CD4-positive, alpha-beta memory T cell (primary cell): ENCODE data around the gene GALNT13. TPM values are rescaled to one million over a fixed set of nuclear protein-coding genes. Genes with fewer than 3 reads are reported as not detected.
"Not testable (repeated sequence)": the region's sequence is repeated elsewhere in the genome, so short reads cannot be mapped to it uniquely, and the experiment has no call there.

ENCODE experiments used
- CTCF ChIA-PET: fragments of 350-600 bp; sonication (Branson Sonifier 250); formaldehyde crosslinking; loops from one replicate; lab custom pipeline; 2021; ENCODE audit warnings: inconsistent platforms; ENCODE audit not compliant: partially characterized antibody; lab: Charles Lee
- POLR2A ChIA-PET: fragments of 350-600 bp; sonication (Branson Sonifier 250); formaldehyde crosslinking; loops from one replicate; lab custom pipeline; 2021; ENCODE audit not compliant: partially characterized antibody; lab: Charles Lee
- DNase-seq, 5 donors: peaks; one replicate each; pipeline versions ENCODE4 v3.0.0 to v3.0.0-alpha.2; 2020 to 2022; ENCODE audit warnings: mixed read lengths in 1 of 5
- H3K27ac ChIP-seq: one replicate; pipeline ENCODE4 v1.7.0; 2013; ENCODE audit warnings: low read depth, low read length
- H3K27me3 ChIP-seq: 2 replicates; pipeline ENCODE4 v1.7.0; 2013; ENCODE audit warnings: mild to moderate bottlenecking, low read length, moderate library complexity; ENCODE audit not compliant: insufficient read depth
- H3K36me3 ChIP-seq: 2 replicates; pipeline ENCODE4 v1.7.0; 2013; ENCODE audit warnings: mild to moderate bottlenecking, low read length, moderate library complexity; ENCODE audit not compliant: insufficient read depth
- H3K4me1 ChIP-seq: 2 replicates; pipeline ENCODE4 v1.7.0; 2013; ENCODE audit warnings: mild to moderate bottlenecking, low read length, moderate library complexity; ENCODE audit not compliant: insufficient read depth
- H3K4me3 ChIP-seq, 2 donors: one replicate each; pipeline ENCODE4 v1.7.0; 2013; ENCODE audit warnings: low read length in 2 of 2, mild to moderate bottlenecking in 1 of 2
- H3K9me3 ChIP-seq, 2 donors: one replicate each; pipeline ENCODE4 v1.7.0; 2013; ENCODE audit warnings: low read length in 2 of 2, control low read depth in 1 of 2; ENCODE audit not compliant: control insufficient read depth in 1 of 2
- H3K27ac Mint-ChIP-seq, 7 donors: one replicate each; pipeline ENCODE4 v1.8.0; 2020 to 2021; ENCODE audit warnings: mixed read lengths in 7 of 7, mild to moderate bottlenecking in 6 of 7, inconsistent platforms in 3 of 7, moderate library complexity in 3 of 7
- H3K27me3 Mint-ChIP-seq, 2 donors: one replicate each; pipeline ENCODE4 v1.8.0; 2020 to 2021; ENCODE audit warnings: mixed read lengths in 2 of 2
- H3K36me3 Mint-ChIP-seq, 2 donors: one replicate each; pipeline ENCODE4 v1.8.0; 2020 to 2021; ENCODE audit warnings: mixed read lengths in 2 of 2, inconsistent platforms in 1 of 2, mild to moderate bottlenecking in 1 of 2
- H3K4me1 Mint-ChIP-seq, 4 donors: one replicate each; pipeline ENCODE4 v1.8.0; 2020 to 2021; ENCODE audit warnings: mixed read lengths in 4 of 4, mild to moderate bottlenecking in 1 of 4
- H3K4me3 Mint-ChIP-seq, 8 donors: one replicate each; pipeline ENCODE4 v1.8.0; 2020 to 2021; ENCODE audit warnings: mixed read lengths in 8 of 8, mild to moderate bottlenecking in 7 of 8, moderate library complexity in 6 of 8, inconsistent platforms in 3 of 8
- H3K9me3 Mint-ChIP-seq, 8 donors: one replicate each; pipeline ENCODE4 v1.8.0; 2020 to 2021; ENCODE audit warnings: mixed read lengths in 8 of 8, mild to moderate bottlenecking in 5 of 8, inconsistent platforms in 3 of 8, moderate library complexity in 1 of 8
- intact Hi-C: fragments of 100-400 bp; cut with micrococcal nuclease; formaldehyde crosslinking; loops from one replicate; pipeline ENCODE4 v1.15.1; 2023
- polyA plus RNA-seq, 2 donors: library from polyadenylated mRNA; unstranded; fragments of 300-500 nt; fragmentation: Illumina TruSeq; gene quantifications; one replicate each; pipeline ENCODE4 v1.2.3, GENCODE V29; 2021
- total RNA-seq, 2 experiments: library from RNA; stranded (reverse); gene quantifications; one replicate each; pipeline ENCODE4 v1.2.3, GENCODE V29; 2021

GALNT13 gene
- total and polyA plus RNA-seq, 4 experiments from 2014 or later = 0.79 TPM; not detected in 3

GRCh38 chr2:154462634-154463033, 590.9 kb downstream of the GALNT13 start:
- ChIA-PET CTCF (no interaction called here), POLR2A (no interaction called here)
- H3K27ac Mint-ChIP-seq = no peak overlapping the region
- no peak overlapping the region for H3K4me3 ChIP-seq
- no peak overlapping the region for H3K4me3 Mint-ChIP-seq
- intact Hi-C loops = no loop called here
- H3K27me3 Mint-ChIP-seq = no peaks in the 10 kb centered on the region
- no peaks in the 10 kb centered on the region for H3K36me3 ChIP-seq
- H3K27ac ChIP-seq = no peak overlapping the region
- no peaks in the 10 kb centered on the region for H3K36me3 Mint-ChIP-seq
- H3K27me3 ChIP-seq = no peaks in the 10 kb centered on the region
- peaks cover 0 to 7% (median 1%) of the 10 kb centered on the region in 8 donors for H3K9me3 Mint-ChIP-seq
- H3K9me3 ChIP-seq = no peaks in the 10 kb centered on the region
- DNase-seq = no peak
- no peaks in the 10 kb centered on the region for H3K4me1 ChIP-seq
- no peaks in the 10 kb centered on the region for H3K4me1 Mint-ChIP-seq

- Histone ChIP-seq H3K27me3 (no peaks in the 10 kb centered on the region), H3K4me3 (no peak overlapping the region), H3K9me3 (peaks cover 0 to 4% of the 10 kb centered on the region in 2 donors), H3K36me3 (no peaks in the 10 kb centered on the region), H3K4me1 (no peaks in the 10 kb centered on the region), H3K27ac (no peak overlapping the region)
- H3K27me3 Mint-ChIP-seq = no peaks in the 10 kb centered on the region
- H3K36me3 Mint-ChIP-seq = no peaks in the 10 kb centered on the region
- peaks cover 0 to 4% (median 0%) of the 10 kb centered on the region in 8 donors for H3K9me3 Mint-ChIP-seq
- ChIA-PET CTCF (no interaction called here), POLR2A (no interaction called here)
- intact Hi-C loops = no loop called here
- H3K4me1 Mint-ChIP-seq = no peaks in the 10 kb centered on the region
- H3K4me3 Mint-ChIP-seq = no peak overlapping the region
- no peak for DNase-seq
- H3K27ac Mint-ChIP-seq = no peak overlapping the region
Observed at GRCh38 chr2:154466226-154466625, 594.5 kb downstream of the GALNT13 start.

GRCh38 chr2:154470376-154470775, 598.7 kb downstream of the GALNT13 start:
- Mint-ChIP-seq H3K27me3 (no peaks in the 10 kb centered on the region), H3K9me3 (peaks cover 0 to 3% (median 0%) of the 10 kb centered on the region in 8 donors), H3K27ac (no peak overlapping the region), H3K36me3 (no peaks in the 10 kb centered on the region), H3K4me1 (no peaks in the 10 kb centered on the region), H3K4me3 (no peak overlapping the region)
- peaks cover 0 to 4% of the 10 kb centered on the region in 2 donors for H3K9me3 ChIP-seq
- no peaks in the 10 kb centered on the region for H3K36me3 ChIP-seq
- no peak for DNase-seq
- H3K27ac ChIP-seq = no peak overlapping the region
- POLR2A ChIA-PET = no interaction called here
- CTCF ChIA-PET = no interaction called here
- no peaks in the 10 kb centered on the region for H3K27me3 ChIP-seq
- no peak overlapping the region for H3K4me3 ChIP-seq
- intact Hi-C loops = no loop called here
- H3K4me1 ChIP-seq = no peaks in the 10 kb centered on the region

GRCh38 chr2:154471492-154471891, 599.8 kb downstream of the GALNT13 start:
- H3K4me1 ChIP-seq, H3K36me3 ChIP-seq, DNase-seq, H3K36me3 Mint-ChIP-seq, H3K27me3 ChIP-seq, CTCF ChIA-PET, H3K27me3 Mint-ChIP-seq, POLR2A ChIA-PET, H3K27ac ChIP-seq, H3K4me3 ChIP-seq, H3K9me3 ChIP-seq, H3K27ac Mint-ChIP-seq, H3K4me1 Mint-ChIP-seq, intact Hi-C loops, H3K9me3 Mint-ChIP-seq, H3K4me3 Mint-ChIP-seq: not testable (repeated sequence)

GRCh38 chr2:154477319-154477718, 605.6 kb downstream of the GALNT13 start:
- H3K27ac Mint-ChIP-seq = no peak overlapping the region
- H3K4me3 Mint-ChIP-seq = no peak overlapping the region
- DNase-seq = no peak
- no peak overlapping the region for H3K27ac ChIP-seq
- H3K27me3 ChIP-seq = no peaks in the 10 kb centered on the region
- no peaks in the 10 kb centered on the region for H3K36me3 Mint-ChIP-seq
- ChIA-PET CTCF (no interaction called here), POLR2A (no interaction called here)
- intact Hi-C loops = no loop called here
- H3K9me3 Mint-ChIP-seq = peaks cover 0 to 11% (median 4%) of the 10 kb centered on the region in 8 donors
- H3K4me1 Mint-ChIP-seq = no peaks in the 10 kb centered on the region
- H3K36me3 ChIP-seq = no peaks in the 10 kb centered on the region
- H3K4me3 ChIP-seq = no peak overlapping the region
- no peaks in the 10 kb centered on the region for H3K4me1 ChIP-seq
- no peaks in the 10 kb centered on the region for H3K9me3 ChIP-seq
- H3K27me3 Mint-ChIP-seq = no peaks in the 10 kb centered on the region

- Histone ChIP-seq H3K4me3 (no peak overlapping the region), H3K9me3 (no peaks in the 10 kb centered on the region), H3K36me3 (no peaks in the 10 kb centered on the region), H3K27me3 (no peaks in the 10 kb centered on the region), H3K27ac (no peak overlapping the region), H3K4me1 (no peaks in the 10 kb centered on the region)
- CTCF ChIA-PET = no interaction called here
- H3K27ac Mint-ChIP-seq = no peak overlapping the region
- intact Hi-C loops = no loop called here
- POLR2A ChIA-PET = no interaction called here
- no peak overlapping the region for H3K4me3 Mint-ChIP-seq
- no peaks in the 10 kb centered on the region for H3K36me3 Mint-ChIP-seq
- H3K27me3 Mint-ChIP-seq = no peaks in the 10 kb centered on the region
- H3K9me3 Mint-ChIP-seq = peaks cover 0 to 11% (median 4%) of the 10 kb centered on the region in 8 donors
- DNase-seq = no peak
- H3K4me1 Mint-ChIP-seq = no peaks in the 10 kb centered on the region
Observed at GRCh38 chr2:154480521-154480920, 608.8 kb downstream of the GALNT13 start.

- Histone ChIP-seq H3K9me3 (no peaks in the 10 kb centered on the region), H3K4me1 (no peaks in the 10 kb centered on the region), H3K27me3 (no peaks in the 10 kb centered on the region), H3K27ac (no peak overlapping the region), H3K4me3 (no peak overlapping the region), H3K36me3 (no peaks in the 10 kb centered on the region)
- H3K9me3 Mint-ChIP-seq = peaks cover 0 to 11% (median 1%) of the 10 kb centered on the region in 8 donors
- no peaks in the 10 kb centered on the region for H3K36me3 Mint-ChIP-seq
- no peak overlapping the region for H3K27ac Mint-ChIP-seq
- POLR2A ChIA-PET = no interaction called here
- intact Hi-C loops = no loop called here
- CTCF ChIA-PET = no interaction called here
- no peaks in the 10 kb centered on the region for H3K4me1 Mint-ChIP-seq
- DNase-seq = no peak
- no peaks in the 10 kb centered on the region for H3K27me3 Mint-ChIP-seq
- H3K4me3 Mint-ChIP-seq = no peak overlapping the region
Observed at GRCh38 chr2:154481336-154481735, 609.6 kb downstream of the GALNT13 start.
